GM18505 (cell line): ENCODE data around the gene STX7.

Experiments
- ATAC-seq: cut with Tn5 transposase; IDR thresholded peaks from one replicate; pipeline ENCODE4 v1.9.1; 2021; ENCODE audit not compliant: unreplicated experiment
- POLR2A ChIP-seq: IDR thresholded peaks from 4 replicates; pipeline ENCODE4 v1.6.1; 2011; ENCODE audit warnings: borderline replicate concordance; ENCODE audit not compliant: insufficient read depth, insufficient read length; ENCODE audit errors: extremely low read depth

The STX7 gene

DNA sequence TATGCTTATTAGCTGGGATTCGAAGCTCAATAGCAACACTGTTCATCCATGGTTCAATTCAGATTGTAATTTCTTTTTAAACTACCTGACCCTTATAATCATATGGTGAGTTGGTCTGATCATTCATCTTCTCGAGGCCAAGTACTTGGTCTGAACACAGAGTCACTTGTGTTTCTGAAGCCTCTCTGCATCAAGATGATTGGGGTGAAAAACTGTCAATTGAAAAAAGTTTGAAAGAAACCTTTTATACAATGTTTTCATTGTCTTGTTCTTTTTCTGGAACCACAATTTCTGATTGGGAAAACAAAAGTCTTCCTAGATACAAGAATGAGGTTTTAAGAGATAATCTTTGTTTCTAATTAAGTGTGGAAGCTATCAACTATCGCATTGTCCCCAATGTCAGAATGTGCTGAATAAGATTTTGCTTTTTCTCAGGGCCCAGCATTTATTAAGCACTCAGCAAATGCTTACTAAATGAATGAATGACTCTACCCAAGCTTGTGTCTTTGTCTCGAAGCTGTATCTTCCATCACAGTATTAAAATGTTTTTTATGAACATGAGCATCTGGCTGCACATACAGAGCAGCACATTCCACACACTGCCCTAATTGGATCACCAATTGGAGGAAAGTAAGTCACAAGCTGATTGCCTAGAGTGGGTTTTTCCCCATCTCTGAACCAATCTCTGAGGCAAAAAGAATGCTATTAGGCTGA lies 66.6 kb downstream of the STX7 start:
- TF ChIP-seq POLR2A = no peak
- ATAC-seq = no peak

DNA sequence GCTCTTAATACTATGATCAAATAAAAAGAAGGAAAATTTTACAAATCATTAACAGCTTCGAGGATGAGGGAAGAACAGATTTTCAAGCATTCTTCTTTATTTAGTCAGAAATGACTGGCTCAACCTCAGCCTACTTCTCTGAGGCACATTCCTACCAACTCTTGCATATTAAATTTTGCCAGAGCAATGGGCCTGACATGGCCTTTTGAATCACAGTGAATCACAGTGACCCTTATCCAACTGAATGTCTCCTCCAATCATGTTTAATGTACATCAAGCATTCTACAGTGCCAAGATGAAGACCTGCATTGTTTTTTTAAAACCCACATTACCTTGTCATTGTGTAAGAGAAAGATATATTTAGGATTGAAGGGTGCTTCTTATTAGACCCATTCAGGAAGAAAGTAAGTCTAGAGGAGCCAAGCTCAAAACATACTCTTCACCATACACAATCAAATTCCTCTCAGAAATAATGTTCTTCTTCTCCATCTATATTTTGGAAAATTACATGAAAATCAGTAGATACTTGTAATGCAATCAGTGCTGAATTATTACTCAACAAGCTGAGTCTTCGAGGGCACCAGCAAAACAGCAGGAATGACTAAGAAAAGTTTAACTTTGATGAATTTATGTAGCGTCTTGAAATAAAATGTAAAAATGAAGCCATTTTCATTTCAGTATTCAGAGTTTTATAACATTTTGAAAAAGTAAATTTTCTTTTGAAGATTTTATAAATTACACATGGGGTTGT lies 67.5 kb downstream of the STX7 start:
- no peak for TF ChIP-seq POLR2A
- ATAC-seq = no peak

DNA sequence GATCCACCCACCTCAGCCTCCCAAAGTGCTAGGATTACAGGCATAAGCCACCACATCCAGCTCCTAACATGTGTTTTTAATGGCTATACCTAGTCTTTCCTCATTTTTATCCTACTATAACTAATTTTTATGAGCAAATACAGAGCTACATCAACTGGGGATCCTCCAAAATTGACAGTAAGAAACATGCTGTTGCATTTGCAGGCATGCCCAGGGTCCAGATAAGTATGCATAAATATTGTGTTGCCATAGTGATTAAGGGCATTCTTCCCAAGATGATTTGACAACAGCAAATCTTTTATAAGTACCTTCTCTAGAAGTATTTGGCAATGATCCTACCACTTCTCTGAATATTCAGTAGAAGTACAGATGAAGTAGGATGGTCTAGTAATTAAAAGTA lies 69.7 kb downstream of the STX7 start:
- no peak for ATAC-seq
- TF ChIP-seq POLR2A = no peak

DNA sequence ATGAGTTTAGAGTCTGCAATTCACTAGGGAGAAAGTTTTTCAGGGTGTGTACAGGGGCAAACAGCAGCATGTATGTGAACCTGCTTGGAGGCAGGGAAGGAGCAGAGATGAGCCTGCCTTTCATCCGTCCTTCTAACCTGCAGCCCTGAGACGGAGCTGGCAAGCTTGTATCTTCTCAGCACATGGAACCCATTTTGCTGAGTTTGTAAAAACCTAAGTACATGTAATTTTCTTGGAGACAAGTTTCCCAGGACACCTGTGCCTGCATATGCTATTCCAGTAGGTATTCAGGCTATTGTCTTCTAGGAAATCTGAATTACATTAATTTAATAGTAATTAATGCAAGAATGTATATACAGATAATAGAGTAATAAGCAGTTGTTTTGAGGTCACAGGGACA lies 82.8 kb downstream of the STX7 start:
- TF ChIP-seq POLR2A = no peak

DNA sequence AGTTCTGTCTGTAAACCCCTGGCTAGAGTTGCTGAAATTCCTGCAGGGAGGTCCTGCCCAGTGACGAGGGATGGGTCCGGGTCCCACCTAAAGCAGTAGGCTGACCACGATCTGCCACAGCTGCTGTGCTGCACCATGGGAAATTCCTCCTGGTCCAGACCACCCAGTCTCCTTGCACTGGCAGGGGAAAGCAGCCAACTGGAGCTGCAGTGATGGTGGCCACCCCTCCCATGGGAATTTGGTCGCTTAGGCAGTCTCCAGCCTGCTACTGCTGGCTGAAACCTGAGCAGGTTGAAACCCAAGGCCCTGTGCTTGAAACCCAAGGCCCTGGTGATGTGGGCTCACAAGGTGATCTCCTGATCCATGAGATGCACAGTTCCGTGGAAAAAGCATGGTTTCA lies 87.7 kb downstream of the STX7 start:
- TF ChIP-seq POLR2A = no peak
- no peak for ATAC-seq

More for the DNA sequence above, 82.8 kb downstream of the STX7 start:
- no peak for ATAC-seq

GRCh38 chr6:132423839-132424238 lies 89.1 kb downstream of the STX7 start:
- TF ChIP-seq POLR2A = no peak
- no peak for ATAC-seq

DNA sequence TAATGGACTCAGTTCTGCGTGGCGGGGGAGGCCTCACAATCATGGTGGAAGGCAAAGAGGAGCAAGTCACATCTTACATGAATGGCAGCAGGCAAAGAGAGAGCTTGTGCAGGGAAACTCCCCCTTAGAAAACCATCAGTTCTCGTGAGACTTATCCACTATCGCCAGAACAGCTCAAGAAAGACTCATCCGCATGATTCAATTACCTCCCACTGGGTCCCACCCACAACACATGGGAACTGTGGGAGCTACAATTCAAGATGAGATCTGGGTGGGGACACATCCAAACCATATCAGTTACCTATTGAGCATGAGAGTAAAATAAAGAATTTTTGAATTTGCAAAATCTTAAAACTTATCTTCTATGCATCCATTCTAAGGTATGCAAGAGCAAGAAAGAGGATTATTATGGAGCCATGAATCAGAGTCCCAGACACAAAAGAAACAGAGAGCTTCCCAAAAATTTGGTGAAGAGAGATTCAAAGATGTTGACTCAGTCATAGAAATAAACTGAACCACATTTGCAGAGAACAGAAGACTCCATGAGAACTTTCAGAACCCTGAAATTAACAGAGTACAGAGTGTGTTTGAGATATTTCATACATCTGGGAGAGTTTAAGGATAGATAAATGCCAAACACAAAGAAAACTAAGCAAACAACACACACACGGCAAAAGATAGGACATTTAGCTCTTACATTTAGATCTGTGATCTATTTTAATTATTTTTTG lies 94.5 kb downstream of the STX7 start:
- TF ChIP-seq POLR2A = no peak
- ATAC-seq = no peak

DNA sequence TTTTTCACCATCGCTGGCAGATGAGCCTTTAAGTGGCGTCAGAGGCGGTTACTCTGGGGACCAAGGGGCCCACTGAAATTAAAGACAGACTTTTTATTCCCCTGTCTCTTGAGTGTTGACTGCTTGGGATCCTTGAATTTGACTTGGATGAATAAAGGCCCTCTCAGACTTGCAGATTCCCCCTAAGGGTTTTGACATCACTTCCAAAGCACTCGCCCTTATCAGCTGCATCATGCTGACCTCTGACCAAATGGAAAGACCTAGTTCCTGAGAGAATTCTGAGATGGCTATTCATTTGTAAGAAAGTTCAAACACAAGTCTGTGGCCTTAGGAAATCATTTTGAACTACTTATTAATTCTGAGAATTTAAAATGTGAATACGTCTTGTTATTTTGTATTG lies 98.2 kb downstream of the STX7 start:
- TF ChIP-seq POLR2A = no peak
- ATAC-seq = no peak

DNA sequence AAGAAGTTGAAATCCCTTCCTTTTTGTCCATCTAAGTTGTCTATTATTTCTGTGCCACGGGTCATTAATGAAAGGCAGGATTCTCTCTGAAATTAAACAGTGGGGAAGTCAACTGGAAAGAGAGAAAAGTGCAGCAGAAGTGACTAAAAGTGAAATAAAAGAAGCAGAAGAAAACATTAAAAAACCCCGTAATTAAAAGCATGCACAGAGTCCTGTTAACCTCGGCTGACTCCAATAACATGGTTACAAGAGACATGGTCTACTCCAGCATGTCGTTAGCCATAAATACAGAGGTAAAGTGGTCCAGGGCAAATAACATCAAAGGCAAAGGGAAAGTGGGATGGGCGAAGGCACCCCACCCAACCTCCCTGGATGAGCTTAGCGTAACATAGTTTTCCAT lies 98.6 kb downstream of the STX7 start:
- no peak for TF ChIP-seq POLR2A
- ATAC-seq = no peak

DNA sequence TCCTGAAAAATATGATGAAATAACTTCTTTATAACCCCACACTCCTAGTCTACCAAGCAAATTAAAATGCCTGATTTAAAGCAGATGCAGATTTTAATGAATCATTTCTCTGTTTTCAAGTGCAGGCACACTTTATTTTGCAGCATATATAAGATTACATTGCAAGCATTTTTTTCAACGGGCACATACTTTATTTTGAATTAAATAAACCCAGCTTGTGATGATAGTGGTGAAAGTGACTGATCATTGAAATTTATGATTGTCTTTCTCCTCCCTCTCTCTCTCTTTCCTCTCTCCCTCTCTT lies 99.5 kb downstream of the STX7 start:
- TF ChIP-seq POLR2A = no peak
- no peak for ATAC-seq

- TF ChIP-seq POLR2A = no peak
- ATAC-seq = no peak
Measured at GRCh38 chr6:132412656-132413498, 100.0 kb downstream of the STX7 start.

- TF ChIP-seq POLR2A = no peak
- ATAC-seq = no peak
Measured at GRCh38 chr6:132411296-132411695, 101.6 kb downstream of the STX7 start.

GRCh38 chr6:132410830-132411229 lies 102.1 kb downstream of the STX7 start:
- ATAC-seq = no peak
- no peak for TF ChIP-seq POLR2A

DNA sequence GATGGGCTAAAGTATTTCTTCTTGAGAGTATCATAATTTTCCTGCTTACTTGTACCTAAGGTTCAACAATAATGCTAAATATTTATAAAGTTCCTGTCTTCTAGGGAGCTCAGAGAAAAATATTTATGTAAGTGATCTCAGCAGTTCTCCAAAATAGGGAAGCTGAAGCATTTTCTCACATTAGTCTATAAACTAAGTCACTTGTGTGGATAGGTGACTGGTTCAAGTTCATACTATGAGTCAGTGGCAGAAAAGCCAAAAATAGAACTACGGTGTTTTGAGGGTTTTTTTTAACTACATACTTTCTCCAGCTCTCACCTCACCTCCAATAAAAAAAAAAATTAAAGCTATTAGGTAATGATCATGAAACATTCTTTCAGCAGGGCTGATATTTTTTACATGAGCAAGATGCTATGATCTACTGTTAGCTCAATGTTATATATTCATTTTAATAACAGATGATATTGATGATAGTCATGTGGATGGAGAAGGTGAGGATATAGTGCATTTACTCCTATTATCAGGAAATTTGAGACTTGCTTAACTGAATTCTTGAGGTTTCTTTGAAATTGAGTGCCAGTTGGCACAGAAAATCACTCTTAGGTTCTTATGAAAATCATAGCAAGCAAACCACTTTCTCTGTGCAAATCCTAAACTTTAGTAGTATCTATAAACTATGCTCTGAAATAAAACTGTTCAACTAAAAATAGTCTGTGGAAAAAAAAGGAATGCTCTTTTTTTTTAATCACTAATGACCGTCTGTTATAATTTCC lies 107.6 kb downstream of the STX7 start:
- peak; percentile 54 for ATAC-seq
- TF ChIP-seq POLR2A = no peak
